Type B pancreatic cell (in vitro differentiated cells): ENCODE measurements around the gene SOX4. TPM values are rescaled to one million over a fixed set of nuclear protein-coding genes. Genes with fewer than 3 reads are reported as not detected.

Experiments used
- DNase-seq: peaks from one replicate; pipeline ENCODE4 v3.0.0; 2021; ENCODE audit warnings: mixed read lengths; ENCODE audit not compliant: unreplicated experiment; ENCODE audit errors: extremely low spot score
- H3K27ac Mint-ChIP-seq: 2 replicates; pipeline ENCODE4 v1.8.0; 2021; ENCODE audit warnings: mild to moderate bottlenecking, mixed read lengths
- H3K27me3 Mint-ChIP-seq: 2 replicates; pipeline ENCODE4 v1.8.0; 2021; ENCODE audit warnings: mixed read lengths
- H3K36me3 Mint-ChIP-seq: 2 replicates; pipeline ENCODE4 v1.8.0; 2021; ENCODE audit warnings: mixed read lengths
- H3K4me1 Mint-ChIP-seq: one replicate; pipeline ENCODE4 v1.8.0; 2021; ENCODE audit warnings: mixed read lengths; ENCODE audit not compliant: unreplicated experiment
- H3K4me3 Mint-ChIP-seq: 2 replicates; pipeline ENCODE4 v1.8.0; 2021; ENCODE audit warnings: mild to moderate bottlenecking, mixed read lengths
- H3K9me3 Mint-ChIP-seq: 2 replicates; pipeline ENCODE4 v1.8.0; 2021; ENCODE audit warnings: mixed read lengths
- CTCF ChIP-seq: fragments of 200-600 bp; sonication (generic); conservative IDR thresholded peaks from 2 replicates; pipeline ENCODE4 v1.5.0; 2021; ENCODE audit warnings: antibody characterized with exemption, mild to moderate bottlenecking
- total RNA-seq: library from RNA; stranded (reverse); gene quantifications from 2 replicates; pipeline ENCODE4 v1.2.1, GENCODE V29; 2021; ENCODE audit warnings: low replicate concordance

The SOX4 gene
- total RNA-seq, 1 donor from 2014 or later: 152 TPM

GRCh38 chr6:21634582-21634981 lies 41.0 kb downstream of the SOX4 start:
- Mint-ChIP-seq H3K9me3 (peaks cover 7% of the 10 kb centered on the region), H3K27me3 (no peaks in the 10 kb centered on the region), H3K4me1 (no peaks in the 10 kb centered on the region), H3K4me3 (no peak overlapping the region), H3K27ac (no peak overlapping the region), H3K36me3 (no peaks in the 10 kb centered on the region)
- TF ChIP-seq CTCF: no peak
- DNase-seq: no peak

- no peak overlapping the region for H3K4me3 Mint-ChIP-seq
- no peaks in the 10 kb centered on the region for H3K4me1 Mint-ChIP-seq
- TF ChIP-seq CTCF: no peak
- DNase-seq: no peak
- H3K27me3 Mint-ChIP-seq: no peaks in the 10 kb centered on the region
- H3K27ac Mint-ChIP-seq: no peak overlapping the region
- no peaks in the 10 kb centered on the region for H3K36me3 Mint-ChIP-seq
- no peaks in the 10 kb centered on the region for H3K9me3 Mint-ChIP-seq
Measured at GRCh38 chr6:21636876-21637275, 43.3 kb downstream of the SOX4 start.

- H3K4me3 Mint-ChIP-seq: no peak overlapping the region
- no peak for DNase-seq
- H3K36me3 Mint-ChIP-seq: no peaks in the 10 kb centered on the region
- H3K9me3 Mint-ChIP-seq: no peaks in the 10 kb centered on the region
- no peaks in the 10 kb centered on the region for H3K27me3 Mint-ChIP-seq
- no peak overlapping the region for H3K27ac Mint-ChIP-seq
- H3K4me1 Mint-ChIP-seq: no peaks in the 10 kb centered on the region
- no peak for TF ChIP-seq CTCF
Measured at GRCh38 chr6:21639316-21639715, 45.8 kb downstream of the SOX4 start.
